Measurements from ENCODE around the gene IMP4. TPM values are rescaled to one million over a fixed set of nuclear protein-coding genes. Genes with fewer than 3 reads are reported as not detected.

Gene IMP4
- total RNA-seq, 1 experiment from 2014 or later, result 120 TPM

- DNase-seq, result no peak
- Histone ChIP-seq H3K4me1 (no peaks in the 10 kb centered on the region), H3K36me3 (ENCODE audit: control insufficient read depth, insufficient read depth, low read length) (no peaks in the 10 kb centered on the region), H3K9me3 (no peaks in the 10 kb centered on the region), H3K4me3 (ENCODE audit: low read depth, low read length) (no peak overlapping the region), H3K27me3 (replicated peaks; ENCODE audit: control insufficient read depth, insufficient read depth, low read length) (no peaks in the 10 kb centered on the region)
- intact Hi-C loops (cut with micrococcal nuclease; ENCODE audit: unreplicated experiment), result no loop called here
- peaks cover 6% of the 10 kb centered on the region for H3K27me3 Mint-ChIP-seq (ENCODE audit: insufficient read depth, unreplicated experiment)
- CTCF ChIA-PET, result interaction anchor here (0.6 to 2.5 kb wide), 2 partner anchors 8 to 188 kb away, joined by 3 to 18 read pairs; partner anchors contain the start of gene IMP4
- H3K9me3 Mint-ChIP-seq (ENCODE audit: unreplicated experiment), result no peaks in the 10 kb centered on the region
- no peak overlapping the region for H3K4me3 Mint-ChIP-seq (ENCODE audit: unreplicated experiment)
- no peaks in the 10 kb centered on the region for H3K4me1 Mint-ChIP-seq (ENCODE audit: low read depth, unreplicated experiment)
- no peak overlapping the region for H3K27ac Mint-ChIP-seq (ENCODE audit: unreplicated experiment)
- no TSS peak for BruUV-seq (replicated peaks)
- TF ChIP-seq CTCF (IDR thresholded peaks at IDR 0.05; ENCODE audit: insufficient read depth in 1 of 2, low read depth in 1 of 2, low read length in 1 of 2, severe bottlenecking in 1 of 2, unreplicated experiment in 1 of 2), result no peak
- peaks cover 20% of the 10 kb centered on the region for H3K36me3 Mint-ChIP-seq (ENCODE audit: insufficient read depth, unreplicated experiment)
- POLR2A ChIA-PET, result no interaction called here
Measured at GRCh38 chr2:130334026-130334425, 8.7 kb upstream of the IMP4 start.

- Mint-ChIP-seq H3K9me3 (ENCODE audit: unreplicated experiment) (no peaks in the 10 kb centered on the region), H3K4me1 (ENCODE audit: low read depth, unreplicated experiment) (peaks cover 5% of the 10 kb centered on the region), H3K36me3 (ENCODE audit: insufficient read depth, unreplicated experiment) (peaks cover 24% of the 10 kb centered on the region), H3K27me3 (ENCODE audit: insufficient read depth, unreplicated experiment) (peaks cover 6% of the 10 kb centered on the region), H3K27ac (ENCODE audit: unreplicated experiment) (no peak overlapping the region), H3K4me3 (ENCODE audit: unreplicated experiment) (no peak overlapping the region)
- no peaks in the 10 kb centered on the region for H3K4me1 ChIP-seq
- no peaks in the 10 kb centered on the region for H3K9me3 ChIP-seq
- no peaks in the 10 kb centered on the region for H3K36me3 ChIP-seq (ENCODE audit: control insufficient read depth, insufficient read depth, low read length)
- intact Hi-C loops (cut with micrococcal nuclease; ENCODE audit: unreplicated experiment), result no loop called here
- no TSS peak for BruUV-seq (replicated peaks)
- ChIA-PET CTCF (interaction anchor here (0.6 kb wide), 1 partner anchor 82 kb away, joined by 3 read pairs; no protein-coding TSS in a partner anchor), POLR2A (no interaction called here)
- no peaks in the 10 kb centered on the region for H3K27me3 ChIP-seq (replicated peaks; ENCODE audit: control insufficient read depth, insufficient read depth, low read length)
- no peak overlapping the region for H3K4me3 ChIP-seq (ENCODE audit: low read depth, low read length)
- DNase-seq, result no peak
- no peak for TF ChIP-seq CTCF (IDR thresholded peaks at IDR 0.05; ENCODE audit: insufficient read depth in 1 of 2, low read depth in 1 of 2, low read length in 1 of 2, severe bottlenecking in 1 of 2, unreplicated experiment in 1 of 2)
Measured at GRCh38 chr2:130335226-130335625, 7.5 kb upstream of the IMP4 start.

- Histone ChIP-seq H3K9me3 (no peaks in the 10 kb centered on the region), H3K27me3 (replicated peaks; ENCODE audit: control insufficient read depth, insufficient read depth, low read length) (no peaks in the 10 kb centered on the region), H3K36me3 (ENCODE audit: control insufficient read depth, insufficient read depth, low read length) (no peaks in the 10 kb centered on the region), H3K4me1 (peaks cover 2% of the 10 kb centered on the region; the same call in 1 of the 2 replicates), H3K4me3 (ENCODE audit: low read depth, low read length) (no peak overlapping the region)
- no TSS peak for BruUV-seq (replicated peaks)
- no peak for TF ChIP-seq CTCF (IDR thresholded peaks at IDR 0.05; ENCODE audit: insufficient read depth in 1 of 2, low read depth in 1 of 2, low read length in 1 of 2, severe bottlenecking in 1 of 2, unreplicated experiment in 1 of 2)
- intact Hi-C loops (cut with micrococcal nuclease; ENCODE audit: unreplicated experiment), result no loop called here
- Mint-ChIP-seq H3K27ac (ENCODE audit: unreplicated experiment) (no peak overlapping the region), H3K4me3 (ENCODE audit: unreplicated experiment) (peak overlapping the region; percentile 70), H3K36me3 (ENCODE audit: insufficient read depth, unreplicated experiment) (peaks cover 32% of the 10 kb centered on the region), H3K27me3 (ENCODE audit: insufficient read depth, unreplicated experiment) (peaks cover 2% of the 10 kb centered on the region), H3K4me1 (ENCODE audit: low read depth, unreplicated experiment) (peaks cover 11% of the 10 kb centered on the region), H3K9me3 (ENCODE audit: unreplicated experiment) (no peaks in the 10 kb centered on the region)
- ChIA-PET CTCF (no interaction called here), POLR2A (no interaction called here)
- DNase-seq, result no peak
Measured at GRCh38 chr2:130336150-130336876, 6.4 kb upstream of the IMP4 start.
